GM23338 (cell line): ENCODE measurements around the gene SLC25A39. TPM values are rescaled to one million over a fixed set of nuclear protein-coding genes. Genes with fewer than 3 reads are reported as not detected.

Source experiments
- ATAC-seq: fragments of 200-7000 bp; cut with Tn5 transposase; 3 replicates; pipeline ENCODE4 v1.9.1; 2020
- DNase-seq: peaks from one replicate; pipeline ENCODE4 v3.0.0-alpha.2; 2015; ENCODE audit warnings: low spot score
- H2AFZ ChIP-seq: fragments of 200-600 bp; sonication (generic); 2 replicates; pipeline ENCODE4 v1.8.0; 2016; ENCODE audit warnings: antibody characterized with exemption, mild to moderate bottlenecking, moderate library complexity
- H3F3A ChIP-seq: fragments of 200-600 bp; sonication (generic); replicated peaks from 2 replicates; pipeline ENCODE4 v1.8.0; 2017; ENCODE audit warnings: antibody characterized with exemption, mixed run types, low read depth
- H3K27ac ChIP-seq: fragments of 200-600 bp; sonication (generic); 2 replicates; pipeline ENCODE4 v1.6.1; 2016; ENCODE audit warnings: low read depth
- H3K27me3 ChIP-seq: fragments of 200-600 bp; sonication (generic); 2 replicates; pipeline ENCODE4 v1.8.0; 2016; ENCODE audit warnings: mild to moderate bottlenecking, mixed run types, moderate library complexity; ENCODE audit not compliant: insufficient read depth
- H3K36me3 ChIP-seq: fragments of 200-600 bp; sonication (generic); 2 replicates; pipeline ENCODE4 v1.8.0; 2016; ENCODE audit warnings: mild to moderate bottlenecking; ENCODE audit not compliant: insufficient read depth
- H3K4me1 ChIP-seq: fragments of 200-600 bp; sonication (generic); 2 replicates; pipeline ENCODE4 v1.8.0; 2016; ENCODE audit warnings: mild to moderate bottlenecking, moderate library complexity; ENCODE audit not compliant: insufficient read depth
- H3K4me2 ChIP-seq: fragments of 200-600 bp; sonication (generic); 2 replicates; pipeline ENCODE4 v1.7.1; 2017; ENCODE audit warnings: mixed run types
- H3K4me3 ChIP-seq: fragments of 200-600 bp; sonication (generic); 2 replicates; pipeline ENCODE4 v1.6.1; 2016; ENCODE audit warnings: mixed run types
- H3K79me2 ChIP-seq: fragments of 200-600 bp; sonication (generic); replicated peaks from 2 replicates; pipeline ENCODE4 v1.8.0; 2017; ENCODE audit warnings: mild to moderate bottlenecking; ENCODE audit not compliant: insufficient read depth
- H3K9me2 ChIP-seq: fragments of 200-600 bp; sonication (generic); 2 replicates; pipeline ENCODE4 v1.8.0; 2017; ENCODE audit not compliant: insufficient read depth
- H4K20me1 ChIP-seq: fragments of 200-600 bp; sonication (generic); replicated peaks from 2 replicates; pipeline ENCODE4 v1.8.0; 2017; ENCODE audit warnings: mild to moderate bottlenecking; ENCODE audit not compliant: insufficient read depth
- H3K27ac Mint-ChIP-seq: 2 replicates; pipeline ENCODE4 v1.8.0; 2020; ENCODE audit warnings: inconsistent platforms, mild to moderate bottlenecking, moderate library complexity, mixed read lengths
- H3K27me3 Mint-ChIP-seq: 3 replicates; pipeline ENCODE4 v1.8.0; 2022; ENCODE audit warnings: low read depth, mild to moderate bottlenecking, moderate library complexity, mixed read lengths, inconsistent platforms; ENCODE audit not compliant: insufficient read depth, poor library complexity
- H3K36me3 Mint-ChIP-seq: 3 replicates; pipeline ENCODE4 v1.8.0; 2021; ENCODE audit warnings: low read depth, mild to moderate bottlenecking, inconsistent platforms, moderate library complexity, mixed read lengths
- H3K4me1 Mint-ChIP-seq: 3 replicates; pipeline ENCODE4 v1.8.0; 2020; ENCODE audit warnings: mild to moderate bottlenecking, inconsistent platforms, mixed read lengths
- H3K4me3 Mint-ChIP-seq: 3 replicates; pipeline ENCODE4 v1.8.0; 2021; ENCODE audit warnings: moderate library complexity, mild to moderate bottlenecking, inconsistent platforms, mixed read lengths
- H3K9me3 Mint-ChIP-seq: 3 replicates; pipeline ENCODE4 v1.8.0; 2020; ENCODE audit warnings: moderate library complexity, mild to moderate bottlenecking, inconsistent platforms, mixed read lengths
- EZH2 ChIP-seq: fragments of 200-600 bp; sonication (generic); IDR thresholded peaks from one replicate; pipeline ENCODE4 v1.8.0; 2017; ENCODE audit warnings: antibody characterized with exemption, mild to moderate bottlenecking, low read depth; ENCODE audit not compliant: unreplicated experiment
- NANOG ChIP-seq: IDR thresholded peaks from 2 replicates; pipeline ENCODE4 v1.6.1; 2016; ENCODE audit warnings: antibody characterized with exemption, borderline replicate concordance
- POLR2AphosphoS5 ChIP-seq: IDR thresholded peaks from 2 replicates; pipeline ENCODE4 v1.6.1; 2016; ENCODE audit warnings: antibody characterized with exemption, low read depth
- REST ChIP-seq: IDR thresholded peaks from one replicate; pipeline ENCODE4 v1.6.1; 2018; ENCODE audit warnings: antibody characterized with exemption; ENCODE audit not compliant: unreplicated experiment
- STAT1 ChIP-seq: IDR thresholded peaks from one replicate; pipeline ENCODE4 v1.6.1; 2016; ENCODE audit warnings: antibody characterized with exemption; ENCODE audit not compliant: unreplicated experiment
- ZNF331 ChIP-seq: fragments of 250-450 bp; sonication (Bioruptor Pico); IDR thresholded peaks from 2 replicates; pipeline ENCODE4 v1.5.0; 2020; ENCODE audit warnings: low read depth, mild to moderate bottlenecking, moderate library complexity
- polyA plus RNA-seq: library from polyadenylated mRNA; unstranded; fragments of >200 nt; fragmentation: Nextera tagmentation; extraction: Ambion mirVana; gene quantifications from 2 replicates; pipeline ENCODE4 v1.2.1, GENCODE V29; 2016
- total RNA-seq: library from RNA; depleted of rRNA; stranded (reverse); fragments of >200 nt; shearing (Covaris generic); gene quantifications from 2 replicates; pipeline ENCODE4 v1.2.3, GENCODE V29; 2014
- TF ChIP-seq, protein P1 (sequence below): IDR thresholded peaks from 2 replicates; pipeline ENCODE4 v1.6.1; 2016; ENCODE audit warnings: antibody characterized with exemption
- TF ChIP-seq, protein P2 (sequence below), 2 experiments: fragments of 200-600 bp in 1 of 2; sonication (generic) in 1 of 2; conservative IDR thresholded peaks; 2 replicates each; pipeline versions ENCODE4 v1.5.1 to v1.6.1; 2016 to 2017; ENCODE audit warnings: antibody characterized with exemption in 2 of 2, low read depth in 2 of 2, mild to moderate bottlenecking in 2 of 2, moderate library complexity in 1 of 2

Gene SLC25A39
- total and polyA plus RNA-seq, 2 experiments from 2014 or later, result 184 to 202 TPM

DNA sequence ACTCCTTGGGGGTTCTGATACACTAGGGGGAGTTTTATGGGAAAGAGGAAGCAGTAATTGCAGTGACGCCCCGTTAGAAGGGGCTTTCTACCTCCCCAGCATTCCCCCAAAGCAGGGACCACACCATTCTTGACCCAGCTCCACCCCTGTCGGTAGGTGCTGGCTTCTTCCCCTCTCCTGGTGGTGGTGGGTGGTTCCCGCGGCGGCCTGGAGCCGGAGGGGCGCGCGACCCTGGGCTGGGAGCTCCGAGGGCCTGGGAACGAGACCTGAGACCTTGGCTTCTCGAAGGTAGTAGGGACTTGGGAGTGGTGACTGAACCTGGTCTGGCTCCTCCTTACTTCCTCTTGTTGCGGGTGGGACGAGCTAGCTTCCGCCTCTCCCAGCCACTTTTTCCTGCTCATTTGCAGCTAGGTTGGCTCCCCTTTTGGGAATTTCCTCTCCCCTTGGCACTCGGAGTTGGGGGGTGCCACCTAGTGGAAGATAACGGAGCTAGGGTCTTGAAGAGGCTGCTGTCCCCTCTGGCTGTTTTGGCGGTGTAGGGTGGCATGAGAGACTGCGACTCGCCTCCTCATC is 20.9 kb upstream of the SLC25A39 start:
- Histone ChIP-seq H3K9me2 (no peaks in the 10 kb centered on the region), H2AFZ (no peak overlapping the region), H3K36me3 (no peaks in the 10 kb centered on the region), H3K27ac (no peak overlapping the region), H3K4me1 (peaks cover 4% of the 10 kb centered on the region; the same call in 1 of the 2 replicates), H3K4me2 (peak overlapping the region; percentile 93), H3F3A (no peaks in the 10 kb centered on the region), H4K20me1 (no peaks in the 10 kb centered on the region), H3K79me2 (peaks cover 4% of the 10 kb centered on the region; the same call in 1 of the 2 replicates), H3K27me3 (no peaks in the 10 kb centered on the region), H3K4me3 (peak overlapping the region; percentile 63)
- peaks cover 3% of the 10 kb centered on the region; the same call in 1 of the 3 replicates for H3K9me3 Mint-ChIP-seq
- H3K27me3 Mint-ChIP-seq, result peaks cover 13% of the 10 kb centered on the region
- TF ChIP-seq, protein P1, sequence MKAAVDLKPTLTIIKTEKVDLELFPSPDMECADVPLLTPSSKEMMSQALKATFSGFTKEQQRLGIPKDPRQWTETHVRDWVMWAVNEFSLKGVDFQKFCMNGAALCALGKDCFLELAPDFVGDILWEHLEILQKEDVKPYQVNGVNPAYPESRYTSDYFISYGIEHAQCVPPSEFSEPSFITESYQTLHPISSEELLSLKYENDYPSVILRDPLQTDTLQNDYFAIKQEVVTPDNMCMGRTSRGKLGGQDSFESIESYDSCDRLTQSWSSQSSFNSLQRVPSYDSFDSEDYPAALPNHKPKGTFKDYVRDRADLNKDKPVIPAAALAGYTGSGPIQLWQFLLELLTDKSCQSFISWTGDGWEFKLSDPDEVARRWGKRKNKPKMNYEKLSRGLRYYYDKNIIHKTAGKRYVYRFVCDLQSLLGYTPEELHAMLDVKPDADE, result no peak
- TF ChIP-seq STAT1 (no peak), REST (no peak), EZH2 (no peak), ZNF331 (CRISPR knock-in tag) (no peak)
- TF ChIP-seq, protein P2, sequence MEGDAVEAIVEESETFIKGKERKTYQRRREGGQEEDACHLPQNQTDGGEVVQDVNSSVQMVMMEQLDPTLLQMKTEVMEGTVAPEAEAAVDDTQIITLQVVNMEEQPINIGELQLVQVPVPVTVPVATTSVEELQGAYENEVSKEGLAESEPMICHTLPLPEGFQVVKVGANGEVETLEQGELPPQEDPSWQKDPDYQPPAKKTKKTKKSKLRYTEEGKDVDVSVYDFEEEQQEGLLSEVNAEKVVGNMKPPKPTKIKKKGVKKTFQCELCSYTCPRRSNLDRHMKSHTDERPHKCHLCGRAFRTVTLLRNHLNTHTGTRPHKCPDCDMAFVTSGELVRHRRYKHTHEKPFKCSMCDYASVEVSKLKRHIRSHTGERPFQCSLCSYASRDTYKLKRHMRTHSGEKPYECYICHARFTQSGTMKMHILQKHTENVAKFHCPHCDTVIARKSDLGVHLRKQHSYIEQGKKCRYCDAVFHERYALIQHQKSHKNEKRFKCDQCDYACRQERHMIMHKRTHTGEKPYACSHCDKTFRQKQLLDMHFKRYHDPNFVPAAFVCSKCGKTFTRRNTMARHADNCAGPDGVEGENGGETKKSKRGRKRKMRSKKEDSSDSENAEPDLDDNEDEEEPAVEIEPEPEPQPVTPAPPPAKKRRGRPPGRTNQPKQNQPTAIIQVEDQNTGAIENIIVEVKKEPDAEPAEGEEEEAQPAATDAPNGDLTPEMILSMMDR (conservative IDR thresholded peaks at IDR 0.05; ENCODE audit: low read depth in 2 of 2), result peak; percentile 72 to 93
- no peaks in the 10 kb centered on the region for H3K36me3 Mint-ChIP-seq
- peak overlapping the region; percentile 93 for H3K4me3 Mint-ChIP-seq
- H3K27ac Mint-ChIP-seq, result peak overlapping the region; percentile 95
- peaks cover 8% of the 10 kb centered on the region; the same call in 2 of the 3 replicates for H3K4me1 Mint-ChIP-seq
- ATAC-seq (peak; percentile 70), DNase-seq (peak; percentile 92)

- H3K4me2 ChIP-seq, result peak within 1 kb of the TSS; percentile 93
- H4K20me1 ChIP-seq, result no peaks in the 10 kb centered on the region
- Mint-ChIP-seq H3K4me1 (peaks cover 8% of the 10 kb centered on the region; the same call in 2 of the 3 replicates), H3K27ac (peak within 1 kb of the TSS; percentile 95), H3K9me3 (peaks cover 3% of the 10 kb centered on the region; the same call in 1 of the 3 replicates), H3K36me3 (no peaks in the 10 kb centered on the region), H3K4me3 (peak within 1 kb of the TSS; percentile 93), H3K27me3 (peaks cover 13% of the 10 kb centered on the region)
- H3K79me2 ChIP-seq, result peaks cover 4% of the 10 kb centered on the region; the same call in 1 of the 2 replicates
- H3K36me3 ChIP-seq, result no peaks in the 10 kb centered on the region
- no peaks in the 10 kb centered on the region for H3K9me2 ChIP-seq
- no peak within 1 kb of the TSS for H2AFZ ChIP-seq
- no peaks in the 10 kb centered on the region for H3F3A ChIP-seq
- no peak within 1 kb of the TSS for H3K27ac ChIP-seq
- peaks cover 4% of the 10 kb centered on the region; the same call in 1 of the 2 replicates for H3K4me1 ChIP-seq
- ATAC-seq (peak; percentile 98), DNase-seq (peak; percentile 100)
- H3K4me3 ChIP-seq, result peak within 1 kb of the TSS; percentile 63
- H3K27me3 ChIP-seq, result no peaks in the 10 kb centered on the region
- TF ChIP-seq NANOG, result no peak
- no peak for TF ChIP-seq STAT1
- TF ChIP-seq POLR2AphosphoS5, result peak; percentile 85
- TF ChIP-seq, protein P1, result no peak
Measured at GRCh38 chr17:44344939-44345453, 20.4 kb upstream of the SLC25A39 start, which contains the start of gene GRN. TSS of gene GRN (plus strand) at chr17:44345302. CDS start at chr17:44349165, 3,863 bp downstream.
